Suprapubic skin (tissue), 3 donors: Measurements from ENCODE around the gene TMEM127.

Experiments
- EP300 ChIP-seq: sonication (generic); formaldehyde crosslinking; IDR thresholded peaks from one replicate; pipeline ENCODE4 v1.6.1; 2017; ENCODE audit warnings: antibody characterized with exemption
- POLR2A ChIP-seq, 2 donors: fragments of 450-650 bp; IDR thresholded peaks; one replicate each; pipeline ENCODE4 v1.6.1; 2017; ENCODE audit warnings: antibody characterized with exemption in 2 of 2, mild to moderate bottlenecking in 2 of 2, moderate library complexity in 2 of 2
- TF ChIP-seq, protein P1 (sequence below), 2 donors: fragments of 200-600 bp in 1 of 2; fragments of 450-650 bp in 1 of 2; sonication (generic) in 1 of 2; IDR thresholded peaks; one replicate each; pipeline ENCODE4 v1.5.1; 2016 to 2019; ENCODE audit warnings: antibody characterized with exemption in 2 of 2, mild to moderate bottlenecking in 1 of 2, moderate library complexity in 1 of 2

GRCh38 chr2:96212339-96212738 is 53.5 kb downstream of the TMEM127 start:
- TF ChIP-seq, protein P1, sequence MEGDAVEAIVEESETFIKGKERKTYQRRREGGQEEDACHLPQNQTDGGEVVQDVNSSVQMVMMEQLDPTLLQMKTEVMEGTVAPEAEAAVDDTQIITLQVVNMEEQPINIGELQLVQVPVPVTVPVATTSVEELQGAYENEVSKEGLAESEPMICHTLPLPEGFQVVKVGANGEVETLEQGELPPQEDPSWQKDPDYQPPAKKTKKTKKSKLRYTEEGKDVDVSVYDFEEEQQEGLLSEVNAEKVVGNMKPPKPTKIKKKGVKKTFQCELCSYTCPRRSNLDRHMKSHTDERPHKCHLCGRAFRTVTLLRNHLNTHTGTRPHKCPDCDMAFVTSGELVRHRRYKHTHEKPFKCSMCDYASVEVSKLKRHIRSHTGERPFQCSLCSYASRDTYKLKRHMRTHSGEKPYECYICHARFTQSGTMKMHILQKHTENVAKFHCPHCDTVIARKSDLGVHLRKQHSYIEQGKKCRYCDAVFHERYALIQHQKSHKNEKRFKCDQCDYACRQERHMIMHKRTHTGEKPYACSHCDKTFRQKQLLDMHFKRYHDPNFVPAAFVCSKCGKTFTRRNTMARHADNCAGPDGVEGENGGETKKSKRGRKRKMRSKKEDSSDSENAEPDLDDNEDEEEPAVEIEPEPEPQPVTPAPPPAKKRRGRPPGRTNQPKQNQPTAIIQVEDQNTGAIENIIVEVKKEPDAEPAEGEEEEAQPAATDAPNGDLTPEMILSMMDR (IDR thresholded peaks at IDR 0.05): no peak
- TF ChIP-seq POLR2A (IDR thresholded peaks at IDR 0.05): no peak
- TF ChIP-seq EP300: no peak
